ENCODE data around the gene GLP1R. TPM values are rescaled to one million over a fixed set of nuclear protein-coding genes. Genes with fewer than 3 reads are reported as not detected.
A peak's percentile ranks its signal among the peaks of the same experiment; 100 is the strongest.

Gene GLP1R
- polyA plus RNA-seq, 1 donor (not counting 4 experiments of a cell fraction or from before 2014, with no cell fraction given): not detected

DNA sequence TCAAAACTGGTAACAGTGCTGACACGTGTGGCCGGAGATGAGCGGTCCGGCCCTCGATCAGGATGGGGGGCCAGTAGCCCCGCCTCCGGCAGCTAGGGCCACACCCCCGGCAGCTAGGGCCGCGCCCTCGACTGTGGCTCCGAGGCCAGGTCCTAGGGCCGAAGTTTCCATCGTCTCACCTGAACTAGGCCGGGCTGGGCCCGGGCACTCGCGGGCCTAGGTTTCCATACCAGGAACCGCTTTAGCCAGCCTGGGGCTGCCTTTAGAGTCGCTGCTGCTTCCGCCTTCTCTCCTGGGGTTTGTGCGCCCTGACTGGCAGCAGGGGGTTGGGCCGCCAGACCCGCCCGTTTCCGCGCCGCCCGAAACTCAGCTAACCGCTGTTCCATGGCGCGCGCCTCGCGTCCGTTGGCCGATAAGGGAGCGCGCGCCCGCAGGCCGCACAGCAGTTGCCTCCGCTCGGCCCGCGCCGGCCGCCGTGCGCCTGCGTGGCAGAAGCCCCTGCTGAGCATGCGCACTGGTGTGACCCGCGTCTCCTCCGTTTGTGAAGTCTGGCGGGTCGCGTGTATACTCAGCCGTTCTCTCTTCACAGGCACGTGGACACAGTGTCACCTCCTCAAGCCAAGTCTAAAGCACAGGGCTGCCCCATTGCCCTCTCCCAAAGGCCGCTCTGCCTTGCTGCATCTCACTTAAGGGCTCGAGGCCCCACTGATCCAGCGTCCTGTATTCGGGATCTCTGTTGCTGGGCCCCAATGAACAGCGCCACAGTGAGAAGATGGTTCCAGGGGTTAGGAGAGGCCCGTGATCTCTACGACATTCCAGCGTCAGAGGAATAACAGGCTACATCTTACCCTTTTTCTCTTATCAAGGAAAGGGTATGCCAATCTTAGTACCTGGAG lies 66.4 kb downstream of the GLP1R start, which contains the start of gene SAYSD1:
SAYSD1 (minus strand) TSS at position 483 of the 896 bp plus-strand sequence; CDS start at position 386, 97 bp downstream.
- Histone ChIP-seq H3K27me3 (ENCODE audit: control insufficient read depth, extremely low read depth, insufficient read depth, low read length) (no peaks in the 10 kb centered on the region), H3K9me3 (ENCODE audit: control insufficient read depth, low read depth, low read length) (no peaks in the 10 kb centered on the region), H3K9me1 (ENCODE audit: control insufficient read depth, extremely low read depth, insufficient read depth, low read length) (no peaks in the 10 kb centered on the region), H2AFZ (ENCODE audit: control insufficient read depth, low read length) (peak within 1 kb of the TSS; percentile 96), H3K9ac (ENCODE audit: control insufficient read depth, extremely low read depth, insufficient read depth, low read length) (peak within 1 kb of the TSS; percentile 86), H3K27ac (ENCODE audit: control insufficient read depth, insufficient read depth, low read length) (peak within 1 kb of the TSS; percentile 84), H3K79me2 (ENCODE audit: control insufficient read depth, insufficient read depth, low read length) (no peaks in the 10 kb centered on the region), H3K4me2 (ENCODE audit: control insufficient read depth, extremely low read depth, insufficient read depth, low read depth, low read length) (peak within 1 kb of the TSS; percentile 74), H3K4me3 (ENCODE audit: control insufficient read depth in 2 of 3, extremely low read depth in 1 of 3, insufficient read depth in 2 of 3, low read depth in 1 of 3, low read length in 3 of 3) (peak within 1 kb of the TSS; percentile 53 to 83 (median 77)), H3K36me3 (ENCODE audit: control insufficient read depth in 2 of 2, extremely low read depth in 1 of 2, insufficient read depth in 2 of 2, low read length in 2 of 2) (no peaks in the 10 kb centered on the region), H3K4me1 (ENCODE audit: control insufficient read depth, extremely low read depth, insufficient read depth, low read length) (peaks cover 4% of the 10 kb centered on the region), H4K20me1 (ENCODE audit: control insufficient read depth, extremely low read depth, insufficient read depth, low read length) (no peaks in the 10 kb centered on the region)
- TF ChIP-seq, protein P1, sequence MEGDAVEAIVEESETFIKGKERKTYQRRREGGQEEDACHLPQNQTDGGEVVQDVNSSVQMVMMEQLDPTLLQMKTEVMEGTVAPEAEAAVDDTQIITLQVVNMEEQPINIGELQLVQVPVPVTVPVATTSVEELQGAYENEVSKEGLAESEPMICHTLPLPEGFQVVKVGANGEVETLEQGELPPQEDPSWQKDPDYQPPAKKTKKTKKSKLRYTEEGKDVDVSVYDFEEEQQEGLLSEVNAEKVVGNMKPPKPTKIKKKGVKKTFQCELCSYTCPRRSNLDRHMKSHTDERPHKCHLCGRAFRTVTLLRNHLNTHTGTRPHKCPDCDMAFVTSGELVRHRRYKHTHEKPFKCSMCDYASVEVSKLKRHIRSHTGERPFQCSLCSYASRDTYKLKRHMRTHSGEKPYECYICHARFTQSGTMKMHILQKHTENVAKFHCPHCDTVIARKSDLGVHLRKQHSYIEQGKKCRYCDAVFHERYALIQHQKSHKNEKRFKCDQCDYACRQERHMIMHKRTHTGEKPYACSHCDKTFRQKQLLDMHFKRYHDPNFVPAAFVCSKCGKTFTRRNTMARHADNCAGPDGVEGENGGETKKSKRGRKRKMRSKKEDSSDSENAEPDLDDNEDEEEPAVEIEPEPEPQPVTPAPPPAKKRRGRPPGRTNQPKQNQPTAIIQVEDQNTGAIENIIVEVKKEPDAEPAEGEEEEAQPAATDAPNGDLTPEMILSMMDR (optimal IDR thresholded peaks at IDR 0.05 in 1 of 3, IDR thresholded peaks at IDR 0.05 in 1 of 3, conservative IDR thresholded peaks at IDR 0.05 in 1 of 3; ENCODE audit: extremely low read depth in 1 of 3, insufficient read depth in 2 of 3, low read length in 3 of 3): no peak
- no peak for TF ChIP-seq EZH2 (IDR thresholded peaks at IDR 0.05; ENCODE audit: low read length)
- dilution Hi-C loops (cut with MboI; ENCODE audit: extremely low pct_ligation_motif_present, low sequenced_read_pairs): no loop called here
- peak; percentile 54 for DNase-seq (ENCODE audit: low read depth, low spot score)
- FAIRE-seq: no peak

DNA sequence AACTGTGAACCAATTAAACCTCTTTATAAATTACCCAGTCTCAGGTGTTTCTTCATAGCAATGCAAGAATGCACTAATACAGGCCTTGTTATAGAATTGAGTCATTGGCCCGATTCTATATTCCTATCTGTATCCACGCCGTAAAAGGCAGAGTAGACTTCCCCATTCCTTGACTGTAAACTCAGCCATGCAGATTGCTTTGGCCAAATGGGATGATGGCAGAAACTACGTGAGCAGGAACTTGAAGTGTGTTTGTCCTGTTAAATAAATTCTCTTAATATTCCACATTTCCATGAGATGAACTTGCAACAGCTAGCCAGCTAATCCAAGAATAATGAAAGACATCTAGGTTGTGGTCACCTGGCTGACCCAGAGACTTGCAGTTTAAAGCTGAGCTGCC lies 70.3 kb downstream of the GLP1R start:
- dilution Hi-C loops (cut with MboI; ENCODE audit: extremely low pct_ligation_motif_present, low sequenced_read_pairs): no loop called here
- DNase-seq (ENCODE audit: low read depth, low spot score) (no peak), FAIRE-seq (no peak)

More for the DNA sequence above, 70.3 kb downstream of the GLP1R start:
- Histone ChIP-seq H2AFZ (ENCODE audit: control insufficient read depth, low read length) (no peak overlapping the region), H3K4me1 (ENCODE audit: control insufficient read depth, extremely low read depth, insufficient read depth, low read length) (peaks cover 2% of the 10 kb centered on the region), H3K36me3 (ENCODE audit: control insufficient read depth in 2 of 2, extremely low read depth in 1 of 2, insufficient read depth in 2 of 2, low read length in 2 of 2) (no peaks in the 10 kb centered on the region), H3K27me3 (ENCODE audit: control insufficient read depth, extremely low read depth, insufficient read depth, low read length) (no peaks in the 10 kb centered on the region), H3K4me3 (ENCODE audit: control insufficient read depth in 2 of 3, extremely low read depth in 1 of 3, insufficient read depth in 2 of 3, low read depth in 1 of 3, low read length in 3 of 3) (no peak overlapping the region), H3K9me3 (ENCODE audit: control insufficient read depth, low read depth, low read length) (no peaks in the 10 kb centered on the region), H3K4me2 (ENCODE audit: control insufficient read depth, extremely low read depth, insufficient read depth, low read depth, low read length) (no peak overlapping the region), H3K9ac (ENCODE audit: control insufficient read depth, extremely low read depth, insufficient read depth, low read length) (no peak overlapping the region), H4K20me1 (ENCODE audit: control insufficient read depth, extremely low read depth, insufficient read depth, low read length) (no peaks in the 10 kb centered on the region), H3K9me1 (ENCODE audit: control insufficient read depth, extremely low read depth, insufficient read depth, low read length) (no peaks in the 10 kb centered on the region), H3K27ac (ENCODE audit: control insufficient read depth, insufficient read depth, low read length) (no peak overlapping the region), H3K79me2 (ENCODE audit: control insufficient read depth, insufficient read depth, low read length) (no peaks in the 10 kb centered on the region)
- no peak for TF ChIP-seq EZH2 (IDR thresholded peaks at IDR 0.05; ENCODE audit: low read length)
- TF ChIP-seq, protein P1 (optimal IDR thresholded peaks at IDR 0.05 in 1 of 3, IDR thresholded peaks at IDR 0.05 in 1 of 3, conservative IDR thresholded peaks at IDR 0.05 in 1 of 3; ENCODE audit: extremely low read depth in 1 of 3, insufficient read depth in 2 of 3, low read length in 3 of 3): no peak

Measured in keratinocyte (primary cell).